GM12878 (cell line): Measurements from ENCODE around the gene PDE3B. TPM values are rescaled to one million over a fixed set of nuclear protein-coding genes. Genes with fewer than 3 reads are reported as not detected.

ENCODE experiments used
- JUND ChIP-seq: IDR thresholded peaks from 2 replicates; pipeline ENCODE4 v1.6.1; 2012; ENCODE audit warnings: low read depth, mild to moderate bottlenecking, low read length, improper control_type of control experiment, moderate library complexity
- KDM1A ChIP-seq: fragments of 200-600 bp; sonication (generic); IDR thresholded peaks from 2 replicates; pipeline ENCODE4 v1.6.1; 2016; ENCODE audit warnings: borderline replicate concordance
- POU2F2 ChIP-seq: IDR thresholded peaks from 3 replicates; pipeline ENCODE4 v1.6.1; 2011; ENCODE audit warnings: low read depth, mild to moderate bottlenecking, low read length, borderline replicate concordance
- SIN3A ChIP-seq: IDR thresholded peaks from 2 replicates; pipeline ENCODE4 v1.6.1; 2012; ENCODE audit warnings: low read depth, low read length, improper control_type of control experiment
- YY1 ChIP-seq: IDR thresholded peaks from 2 replicates; pipeline ENCODE4 v1.6.1; 2011; ENCODE audit warnings: low read depth, mild to moderate bottlenecking, low read length
- polyA plus RNA-seq, 11 experiments: library from polyadenylated mRNA; depleted of rRNA in 4 of 11; unstranded in 6 of 11; stranded (reverse) in 5 of 11; fragments of >200 nt; fragmentation: Nextera tagmentation in 4 of 11; fragmentation: Illumina TruSeq in 1 of 11; extraction: Ambion mirVana in 4 of 11; extraction: Trizol in 1 of 11; gene quantifications; 1 replicate in 1 of 11; 2 replicates in 10 of 11; pipeline versions ENCODE4 v1.2.1 to v1.2.3, GENCODE V29; 2011 to 2016; ENCODE audit warnings: inconsistent platforms in 2 of 11, missing spikeins in 2 of 11, low read depth in 1 of 11
- total RNA-seq, 4 experiments: library from RNA; depleted of rRNA in 3 of 4; stranded (reverse); fragments of >200 nt in 3 of 4; fragmentation: Illumina TruSeq in 1 of 4; extraction: Trizol in 1 of 4; gene quantifications; 2 replicates each; pipeline versions ENCODE4 v1.2.1 to v1.2.3, GENCODE V29; 2013 to 2021
- TF ChIP-seq, protein P1 (sequence below): fragments of 450-650 bp; formaldehyde crosslinking; IDR thresholded peaks from 2 replicates; pipeline ENCODE4 v1.4.0; 2020; ENCODE audit warnings: mild to moderate bottlenecking, moderate library complexity
- TF ChIP-seq, protein P2 (sequence below): fragments of 450-650 bp; IDR thresholded peaks from 2 replicates; pipeline ENCODE4 v1.6.1; 2014; ENCODE audit warnings: mild to moderate bottlenecking
- TF ChIP-seq, protein P3 (sequence below): fragments of 450-650 bp; IDR thresholded peaks from 2 replicates; pipeline ENCODE4 v1.6.1; 2016; ENCODE audit warnings: mild to moderate bottlenecking, moderate library complexity, borderline replicate concordance

PDE3B gene
- total and polyA plus RNA-seq, 10 of the 15 experiments (the other 5 are each of a cell fraction or from before 2014, with no cell fraction given): 0.04 to 3.1 (median 1.9) TPM

DNA sequence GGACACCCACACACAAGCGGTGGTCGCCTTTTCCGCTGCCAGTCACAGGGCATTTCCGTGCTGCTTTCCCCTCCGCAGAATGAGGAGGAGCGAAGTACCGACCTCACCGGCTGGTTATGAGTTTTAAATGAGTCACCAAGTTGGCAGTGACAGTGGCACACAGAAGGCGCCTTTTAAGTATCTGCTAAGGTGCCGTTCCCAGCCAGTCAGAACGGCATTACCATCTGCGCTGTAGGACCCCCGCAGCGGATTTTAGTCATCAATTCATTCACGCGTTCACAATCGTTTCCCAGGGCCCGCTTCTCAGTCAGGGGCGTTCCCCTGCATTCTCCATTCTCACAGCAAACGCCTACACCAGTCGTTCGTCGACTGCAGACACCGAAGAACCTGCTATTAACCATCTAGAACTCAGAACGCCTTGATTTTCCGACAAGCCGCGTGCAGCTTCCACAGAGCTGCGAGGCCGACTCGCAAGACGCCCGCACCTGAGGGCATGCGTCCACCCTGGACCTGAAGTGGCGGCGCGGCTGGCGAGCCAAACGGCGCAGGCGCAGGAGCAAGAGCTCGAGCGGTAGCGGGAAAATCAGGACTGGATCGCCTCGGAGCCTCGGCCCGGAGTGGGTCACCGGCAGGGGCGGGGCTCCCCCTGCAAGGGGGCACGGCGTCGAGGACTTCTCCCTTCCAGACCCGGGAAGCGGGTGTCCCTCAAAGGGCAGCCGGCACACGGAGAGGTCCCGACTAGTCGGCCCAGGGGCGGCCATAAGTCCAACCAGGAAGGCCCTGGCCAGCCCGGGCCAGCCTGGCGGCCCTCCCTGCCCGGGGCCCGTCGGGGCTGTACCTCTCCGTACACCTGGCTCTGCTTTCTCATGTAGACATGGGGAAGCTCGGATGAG lies 247.8 kb downstream of the PDE3B start (continued):
- TF ChIP-seq, protein P1, sequence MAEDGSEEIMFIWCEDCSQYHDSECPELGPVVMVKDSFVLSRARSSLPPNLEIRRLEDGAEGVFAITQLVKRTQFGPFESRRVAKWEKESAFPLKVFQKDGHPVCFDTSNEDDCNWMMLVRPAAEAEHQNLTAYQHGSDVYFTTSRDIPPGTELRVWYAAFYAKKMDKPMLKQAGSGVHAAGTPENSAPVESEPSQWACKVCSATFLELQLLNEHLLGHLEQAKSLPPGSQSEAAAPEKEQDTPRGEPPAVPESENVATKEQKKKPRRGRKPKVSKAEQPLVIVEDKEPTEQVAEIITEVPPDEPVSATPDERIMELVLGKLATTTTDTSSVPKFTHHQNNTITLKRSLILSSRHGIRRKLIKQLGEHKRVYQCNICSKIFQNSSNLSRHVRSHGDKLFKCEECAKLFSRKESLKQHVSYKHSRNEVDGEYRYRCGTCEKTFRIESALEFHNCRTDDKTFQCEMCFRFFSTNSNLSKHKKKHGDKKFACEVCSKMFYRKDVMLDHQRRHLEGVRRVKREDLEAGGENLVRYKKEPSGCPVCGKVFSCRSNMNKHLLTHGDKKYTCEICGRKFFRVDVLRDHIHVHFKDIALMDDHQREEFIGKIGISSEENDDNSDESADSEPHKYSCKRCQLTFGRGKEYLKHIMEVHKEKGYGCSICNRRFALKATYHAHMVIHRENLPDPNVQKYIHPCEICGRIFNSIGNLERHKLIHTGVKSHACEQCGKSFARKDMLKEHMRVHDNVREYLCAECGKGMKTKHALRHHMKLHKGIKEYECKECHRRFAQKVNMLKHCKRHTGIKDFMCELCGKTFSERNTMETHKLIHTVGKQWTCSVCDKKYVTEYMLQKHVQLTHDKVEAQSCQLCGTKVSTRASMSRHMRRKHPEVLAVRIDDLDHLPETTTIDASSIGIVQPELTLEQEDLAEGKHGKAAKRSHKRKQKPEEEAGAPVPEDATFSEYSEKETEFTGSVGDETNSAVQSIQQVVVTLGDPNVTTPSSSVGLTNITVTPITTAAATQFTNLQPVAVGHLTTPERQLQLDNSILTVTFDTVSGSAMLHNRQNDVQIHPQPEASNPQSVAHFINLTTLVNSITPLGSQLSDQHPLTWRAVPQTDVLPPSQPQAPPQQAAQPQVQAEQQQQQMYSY (CRISPR knock-in tag): no peak
- TF ChIP-seq POU2F2 (0 out of 3 replicates have a peak, but pooled peaks have one; percentile 27), YY1 (peak; percentile 73; the same call in 1 of the 2 replicates), SIN3A (no peak), KDM1A (no peak), JUND (no peak)
- TF ChIP-seq, protein P2, sequence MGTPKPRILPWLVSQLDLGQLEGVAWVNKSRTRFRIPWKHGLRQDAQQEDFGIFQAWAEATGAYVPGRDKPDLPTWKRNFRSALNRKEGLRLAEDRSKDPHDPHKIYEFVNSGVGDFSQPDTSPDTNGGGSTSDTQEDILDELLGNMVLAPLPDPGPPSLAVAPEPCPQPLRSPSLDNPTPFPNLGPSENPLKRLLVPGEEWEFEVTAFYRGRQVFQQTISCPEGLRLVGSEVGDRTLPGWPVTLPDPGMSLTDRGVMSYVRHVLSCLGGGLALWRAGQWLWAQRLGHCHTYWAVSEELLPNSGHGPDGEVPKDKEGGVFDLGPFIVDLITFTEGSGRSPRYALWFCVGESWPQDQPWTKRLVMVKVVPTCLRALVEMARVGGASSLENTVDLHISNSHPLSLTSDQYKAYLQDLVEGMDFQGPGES: no peak
- TF ChIP-seq, protein P3, sequence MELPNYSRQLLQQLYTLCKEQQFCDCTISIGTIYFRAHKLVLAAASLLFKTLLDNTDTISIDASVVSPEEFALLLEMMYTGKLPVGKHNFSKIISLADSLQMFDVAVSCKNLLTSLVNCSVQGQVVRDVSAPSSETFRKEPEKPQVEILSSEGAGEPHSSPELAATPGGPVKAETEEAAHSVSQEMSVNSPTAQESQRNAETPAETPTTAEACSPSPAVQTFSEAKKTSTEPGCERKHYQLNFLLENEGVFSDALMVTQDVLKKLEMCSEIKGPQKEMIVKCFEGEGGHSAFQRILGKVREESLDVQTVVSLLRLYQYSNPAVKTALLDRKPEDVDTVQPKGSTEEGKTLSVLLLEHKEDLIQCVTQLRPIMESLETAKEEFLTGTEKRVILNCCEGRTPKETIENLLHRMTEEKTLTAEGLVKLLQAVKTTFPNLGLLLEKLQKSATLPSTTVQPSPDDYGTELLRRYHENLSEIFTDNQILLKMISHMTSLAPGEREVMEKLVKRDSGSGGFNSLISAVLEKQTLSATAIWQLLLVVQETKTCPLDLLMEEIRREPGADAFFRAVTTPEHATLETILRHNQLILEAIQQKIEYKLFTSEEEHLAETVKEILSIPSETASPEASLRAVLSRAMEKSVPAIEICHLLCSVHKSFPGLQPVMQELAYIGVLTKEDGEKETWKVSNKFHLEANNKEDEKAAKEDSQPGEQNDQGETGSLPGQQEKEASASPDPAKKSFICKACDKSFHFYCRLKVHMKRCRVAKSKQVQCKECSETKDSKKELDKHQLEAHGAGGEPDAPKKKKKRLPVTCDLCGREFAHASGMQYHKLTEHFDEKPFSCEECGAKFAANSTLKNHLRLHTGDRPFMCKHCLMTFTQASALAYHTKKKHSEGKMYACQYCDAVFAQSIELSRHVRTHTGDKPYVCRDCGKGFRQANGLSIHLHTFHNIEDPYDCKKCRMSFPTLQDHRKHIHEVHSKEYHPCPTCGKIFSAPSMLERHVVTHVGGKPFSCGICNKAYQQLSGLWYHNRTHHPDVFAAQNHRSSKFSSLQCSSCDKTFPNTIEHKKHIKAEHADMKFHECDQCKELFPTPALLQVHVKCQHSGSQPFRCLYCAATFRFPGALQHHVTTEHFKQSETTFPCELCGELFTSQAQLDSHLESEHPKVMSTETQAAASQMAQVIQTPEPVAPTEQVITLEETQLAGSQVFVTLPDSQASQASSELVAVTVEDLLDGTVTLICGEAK: no peak
